ENCODE results near the gene CCDC88A.
"Not testable (repeated sequence)": the region's sequence is repeated elsewhere in the genome, so short reads cannot be mapped to it uniquely, and the experiment has no call there.

DNA sequence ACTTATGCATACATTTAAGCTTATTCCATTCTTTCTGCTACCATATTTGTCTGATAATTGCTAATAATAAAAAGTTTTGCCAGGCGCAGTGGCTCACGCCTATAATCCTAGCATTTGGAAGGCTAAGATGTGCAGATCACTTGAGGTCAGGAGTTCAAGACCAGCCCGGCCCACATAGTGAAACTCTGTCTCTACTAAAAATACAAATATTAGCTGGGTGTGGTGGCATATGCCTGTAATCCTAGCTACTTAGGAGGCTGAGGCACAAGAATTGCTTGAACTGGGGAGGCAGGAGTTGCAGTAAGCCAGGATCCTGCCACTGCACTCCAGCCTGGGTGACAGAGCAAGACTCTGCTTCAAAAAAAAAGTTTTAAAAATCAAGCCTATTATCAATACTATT, 160.1 kb downstream of the CCDC88A start:
- TF ChIP-seq CTCF, POLR2A (IDR thresholded peaks at IDR 0.05): not testable (repeated sequence)

Data from body of pancreas (tissue), 4 donors.